NCI-H1694 (cell line): ENCODE results near the gene IL20RB.

Experiments used
- DNase-seq: peaks from one replicate; lab custom pipeline; 2025; lab: John Stamatoyannopoulos, UW

Gene IL20RB

GRCh38 chr3:137039570-137039969, 81.8 kb downstream of the IL20RB start:
- no peak for DNase-seq

- no peak for DNase-seq
Measured at GRCh38 chr3:137041251-137041650, 83.5 kb downstream of the IL20RB start.

- no peak for DNase-seq
Measured at GRCh38 chr3:137041686-137042085, 83.9 kb downstream of the IL20RB start.

- DNase-seq, result no peak
Measured at GRCh38 chr3:137046747-137047146, 89.0 kb downstream of the IL20RB start.

GRCh38 chr3:137047240-137047639, 89.5 kb downstream of the IL20RB start:
- DNase-seq, result no peak

- DNase-seq, result no peak
Measured at GRCh38 chr3:137050281-137050680, 92.5 kb downstream of the IL20RB start.

GRCh38 chr3:137052298-137052697, 94.5 kb downstream of the IL20RB start:
- DNase-seq, result no peak
